ENCODE data around the gene COTL1.

DNA sequence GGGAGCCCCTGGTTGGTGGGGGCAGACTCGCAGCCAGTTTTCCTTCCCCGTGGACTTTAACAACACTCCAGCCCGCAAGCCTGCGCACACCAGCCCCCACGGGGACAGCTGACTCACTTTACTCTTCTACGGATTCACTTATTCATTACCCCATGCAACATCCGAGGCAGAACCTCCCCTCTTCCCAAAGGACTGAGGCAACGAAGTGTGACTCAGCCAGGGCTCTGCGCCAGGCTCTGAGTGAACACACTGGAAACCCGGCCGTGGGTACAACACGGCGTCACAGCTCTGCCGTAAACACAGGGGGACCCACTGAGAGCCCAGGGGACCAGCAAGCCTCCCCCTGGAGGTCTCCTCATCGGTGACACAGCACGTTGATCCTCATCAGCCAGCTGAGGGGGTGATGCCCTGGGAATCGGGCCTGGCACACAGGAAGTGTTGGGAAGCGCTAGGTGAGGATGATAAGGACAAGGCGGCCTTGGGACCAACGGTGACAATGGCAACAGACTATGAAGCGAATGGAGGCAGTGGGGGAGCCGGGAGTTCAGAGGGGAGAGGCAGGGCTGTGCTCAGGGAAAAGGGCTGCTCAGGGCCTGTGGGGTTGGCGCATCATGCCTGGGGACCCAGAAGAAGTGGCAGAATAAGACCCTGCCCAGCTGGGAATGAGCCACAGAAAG is 14.6 kb downstream of the COTL1 start:
- TF ChIP-seq, protein P1, sequence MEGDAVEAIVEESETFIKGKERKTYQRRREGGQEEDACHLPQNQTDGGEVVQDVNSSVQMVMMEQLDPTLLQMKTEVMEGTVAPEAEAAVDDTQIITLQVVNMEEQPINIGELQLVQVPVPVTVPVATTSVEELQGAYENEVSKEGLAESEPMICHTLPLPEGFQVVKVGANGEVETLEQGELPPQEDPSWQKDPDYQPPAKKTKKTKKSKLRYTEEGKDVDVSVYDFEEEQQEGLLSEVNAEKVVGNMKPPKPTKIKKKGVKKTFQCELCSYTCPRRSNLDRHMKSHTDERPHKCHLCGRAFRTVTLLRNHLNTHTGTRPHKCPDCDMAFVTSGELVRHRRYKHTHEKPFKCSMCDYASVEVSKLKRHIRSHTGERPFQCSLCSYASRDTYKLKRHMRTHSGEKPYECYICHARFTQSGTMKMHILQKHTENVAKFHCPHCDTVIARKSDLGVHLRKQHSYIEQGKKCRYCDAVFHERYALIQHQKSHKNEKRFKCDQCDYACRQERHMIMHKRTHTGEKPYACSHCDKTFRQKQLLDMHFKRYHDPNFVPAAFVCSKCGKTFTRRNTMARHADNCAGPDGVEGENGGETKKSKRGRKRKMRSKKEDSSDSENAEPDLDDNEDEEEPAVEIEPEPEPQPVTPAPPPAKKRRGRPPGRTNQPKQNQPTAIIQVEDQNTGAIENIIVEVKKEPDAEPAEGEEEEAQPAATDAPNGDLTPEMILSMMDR (IDR thresholded peaks at IDR 0.05; ENCODE audit: insufficient read depth, low read depth, low read length), result no peak
- no peak for TF ChIP-seq EZH2 (IDR thresholded peaks at IDR 0.05; ENCODE audit: insufficient read depth, low read length)

All from astrocyte (in vitro differentiated cells and primary cell).